ENCODE measurements around the gene PTPN11.

The PTPN11 gene

DNA sequence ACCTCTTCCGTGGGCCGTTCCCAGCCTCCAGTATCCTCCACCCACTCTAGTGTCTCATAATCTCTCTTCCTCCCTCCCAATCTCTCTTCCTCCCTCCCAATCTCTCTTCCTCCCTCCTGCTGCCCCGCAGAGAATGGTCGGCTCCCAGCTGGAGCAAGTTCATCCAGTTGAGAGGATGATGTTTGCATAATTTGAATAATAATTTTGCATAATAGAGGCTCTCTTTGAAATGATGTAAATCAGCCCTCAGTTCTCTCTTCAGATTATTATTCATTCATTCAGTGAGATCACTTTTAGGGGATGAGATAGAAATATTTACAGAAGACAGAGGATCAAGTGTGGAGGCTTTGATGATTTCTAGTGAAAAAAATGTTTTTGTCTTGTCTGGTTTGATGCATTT lies 125.0 kb downstream of the PTPN11 start:
- DNase-seq (ENCODE audit: low spot score), result no peak

DNA sequence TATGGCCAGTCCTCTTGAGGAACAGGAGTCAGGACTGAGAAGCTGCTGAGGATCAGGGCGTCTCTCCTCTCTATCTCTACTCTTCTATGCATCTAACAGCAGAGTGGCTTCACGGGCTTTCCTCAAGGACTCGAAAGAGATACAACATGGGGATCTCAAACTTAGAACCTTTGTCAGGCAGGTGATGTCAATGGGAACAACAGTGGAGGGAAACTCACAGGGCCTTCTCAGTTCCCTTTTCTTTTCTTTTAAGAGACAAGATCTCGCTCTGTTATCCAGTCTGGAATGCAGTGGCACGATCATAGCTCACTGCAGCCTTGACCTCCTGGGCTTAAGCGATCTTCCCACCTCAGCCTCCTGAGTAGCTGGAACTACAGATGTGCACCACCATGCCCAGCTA lies 127.6 kb downstream of the PTPN11 start:
- no peak for DNase-seq (ENCODE audit: low spot score)

DNA sequence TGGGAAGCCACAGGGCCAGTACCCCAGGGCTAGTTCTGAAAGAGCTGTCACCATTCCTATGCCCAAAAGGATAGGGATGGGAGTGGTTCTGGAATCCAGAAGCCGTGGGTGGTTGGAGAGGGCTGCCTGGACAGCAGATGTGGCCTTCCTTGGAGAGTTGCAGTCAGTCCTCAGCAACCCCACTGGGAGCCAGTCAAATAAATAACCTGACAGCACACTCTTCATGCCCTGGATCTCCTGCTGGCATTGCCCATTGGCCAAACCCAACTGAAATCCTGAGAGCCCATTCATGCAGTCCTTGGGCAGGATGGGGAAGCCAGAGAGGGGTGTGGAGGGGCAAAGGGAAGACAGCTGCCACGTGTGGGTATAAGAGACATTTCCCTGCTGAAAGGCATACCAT lies 128.2 kb downstream of the PTPN11 start:
- no peak for DNase-seq (ENCODE audit: low spot score)

DNA sequence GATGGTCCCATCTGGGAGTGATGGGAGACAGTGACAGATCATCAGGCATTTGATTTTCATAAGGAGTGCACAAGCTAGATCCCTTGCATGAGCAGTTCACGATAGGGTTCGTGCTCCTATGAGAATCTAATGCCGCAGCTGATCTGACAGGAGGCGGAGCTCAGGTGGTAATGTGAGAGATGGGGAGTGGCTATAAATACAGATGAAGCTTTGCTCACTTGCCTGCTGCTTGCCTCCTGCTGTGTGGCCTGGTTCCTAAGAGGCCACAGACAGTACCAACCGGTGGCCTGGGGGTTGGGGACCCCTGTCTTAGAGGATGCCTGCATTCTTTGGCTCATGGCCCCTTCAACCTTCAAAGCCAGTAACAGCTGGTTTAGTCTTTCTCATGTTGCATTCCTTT lies 130.3 kb downstream of the PTPN11 start:
- DNase-seq (ENCODE audit: low spot score), result no peak

DNA sequence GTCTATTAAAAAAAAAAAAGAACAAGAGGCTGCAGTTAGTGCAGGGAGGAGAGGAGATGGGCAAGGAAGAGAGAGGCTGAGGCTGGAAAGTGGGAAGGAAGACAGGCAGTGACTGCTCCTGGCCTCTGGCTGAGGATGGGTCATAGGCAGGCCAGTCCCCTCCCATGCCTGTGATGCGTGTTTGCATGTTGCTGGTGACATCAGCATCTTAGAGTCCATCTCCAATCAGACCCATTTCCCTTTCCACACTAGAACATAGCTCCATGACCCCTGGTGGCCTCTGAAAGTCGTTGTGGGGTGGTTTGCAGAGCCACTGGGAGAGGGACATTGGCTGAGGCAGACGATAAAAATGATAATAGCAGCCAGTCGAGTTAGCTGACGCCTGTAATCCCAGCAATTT lies 132.9 kb downstream of the PTPN11 start:
- DNase-seq (ENCODE audit: low spot score), result no peak

DNA sequence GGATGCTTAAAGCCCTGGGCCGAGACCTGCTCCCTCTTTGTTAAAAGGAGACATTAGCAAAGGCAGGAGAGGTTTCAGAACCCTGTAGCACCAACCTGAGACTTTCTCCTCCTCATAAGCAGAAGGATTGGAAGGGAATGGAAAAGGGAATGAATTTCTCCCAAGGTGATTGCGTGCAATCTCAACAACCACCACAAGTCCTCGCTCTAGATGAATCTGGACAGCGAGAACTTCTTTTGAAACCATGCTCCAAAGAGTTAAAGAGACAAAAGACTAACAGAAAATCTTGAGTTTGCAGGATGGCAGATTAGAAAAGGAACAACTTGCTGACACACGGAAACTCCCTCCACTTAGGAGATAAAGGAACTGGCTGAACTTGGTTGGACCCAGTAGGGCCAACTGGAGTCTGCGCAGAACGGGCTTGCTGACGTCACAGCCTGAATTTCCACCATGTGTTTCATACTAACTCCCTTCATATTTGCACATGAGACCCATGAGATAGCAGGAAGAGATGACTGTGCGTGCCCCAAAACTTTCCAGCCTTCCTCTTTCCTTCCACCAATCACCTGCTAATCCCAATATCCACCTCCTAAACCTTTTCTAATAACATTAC lies 137.0 kb downstream of the PTPN11 start:
- DNase-seq (ENCODE audit: low spot score), result peak; percentile 26

DNA sequence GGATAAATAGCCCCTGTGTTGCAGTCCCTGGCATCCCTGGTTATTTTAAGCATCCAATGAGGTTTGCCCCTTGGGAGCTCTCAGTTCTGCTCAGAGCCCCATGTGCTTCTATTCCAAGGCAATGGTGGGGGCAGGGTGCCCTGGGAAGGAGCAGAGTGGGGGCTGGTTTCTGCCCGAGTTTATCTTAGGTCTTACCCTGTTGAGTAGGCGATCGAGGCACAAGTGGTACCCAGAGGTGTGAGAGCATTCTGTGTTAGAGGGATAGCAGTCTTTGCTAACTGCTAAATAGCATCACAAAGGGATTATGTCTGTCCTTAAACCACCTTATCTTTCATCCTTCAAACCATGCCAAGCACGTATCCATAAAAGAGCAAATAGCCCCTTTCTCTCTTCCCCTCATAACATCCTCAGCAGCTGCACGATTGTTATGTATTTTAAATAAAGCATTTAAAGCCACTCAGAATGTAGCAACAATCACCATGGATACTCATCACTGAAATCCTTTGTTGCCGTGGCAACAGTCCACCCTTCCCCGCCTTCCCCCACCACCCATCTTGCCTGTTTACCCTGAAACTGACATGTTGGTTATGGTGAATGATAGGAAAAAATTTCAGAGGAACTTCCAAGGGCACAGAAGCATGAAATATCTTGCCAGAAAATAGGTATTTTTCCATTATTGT lies 139.3 kb downstream of the PTPN11 start:
- DNase-seq (ENCODE audit: low spot score), result no peak

All from COLO829 (cell line).